SHP77 treated with DMSO at 0.1 percent for 48 hours (cell line): ENCODE measurements around the gene ANOS1.

Experiments used
- DNase-seq: peaks from one replicate; lab custom pipeline; 2025; lab: John Stamatoyannopoulos, UW

Gene ANOS1

DNA sequence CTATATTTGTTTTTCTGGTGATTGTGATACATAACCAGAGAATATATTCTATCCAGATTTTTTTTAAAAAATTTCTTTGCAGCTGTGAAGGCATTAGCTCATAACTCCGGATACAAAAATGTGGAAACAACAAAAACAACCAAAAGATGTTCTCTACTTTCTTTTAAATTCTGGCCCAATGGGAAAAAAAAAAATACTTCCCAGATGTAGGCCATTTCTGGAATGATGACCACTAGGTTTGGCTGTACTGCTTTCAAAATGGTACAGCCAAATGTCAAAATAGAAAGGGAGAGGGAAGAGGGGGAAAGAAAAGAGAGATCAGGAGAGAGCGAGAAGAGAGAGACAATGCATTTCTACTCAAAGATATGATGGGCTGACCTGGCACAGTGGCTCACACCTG, 14.6 kb downstream of the ANOS1 start:
- no peak for DNase-seq

DNA sequence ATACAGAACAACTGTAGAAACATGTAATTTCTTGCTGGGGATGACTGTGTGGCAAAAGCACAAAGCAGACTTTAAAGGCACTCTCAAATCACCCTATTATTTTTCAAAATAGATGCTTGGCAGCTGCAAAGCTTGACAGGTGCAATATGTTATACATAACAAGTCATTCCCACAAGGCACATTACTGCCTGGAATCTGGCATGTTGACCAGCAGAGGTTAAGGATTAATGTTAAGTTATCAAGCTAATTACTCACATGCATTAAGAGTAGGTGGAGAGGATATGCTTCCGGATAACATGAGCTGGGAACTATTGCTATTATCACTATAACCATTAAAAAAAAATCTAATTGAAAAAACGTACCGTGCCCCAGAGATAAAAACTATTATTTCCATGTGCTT, 17.8 kb downstream of the ANOS1 start:
- DNase-seq, result no peak

DNA sequence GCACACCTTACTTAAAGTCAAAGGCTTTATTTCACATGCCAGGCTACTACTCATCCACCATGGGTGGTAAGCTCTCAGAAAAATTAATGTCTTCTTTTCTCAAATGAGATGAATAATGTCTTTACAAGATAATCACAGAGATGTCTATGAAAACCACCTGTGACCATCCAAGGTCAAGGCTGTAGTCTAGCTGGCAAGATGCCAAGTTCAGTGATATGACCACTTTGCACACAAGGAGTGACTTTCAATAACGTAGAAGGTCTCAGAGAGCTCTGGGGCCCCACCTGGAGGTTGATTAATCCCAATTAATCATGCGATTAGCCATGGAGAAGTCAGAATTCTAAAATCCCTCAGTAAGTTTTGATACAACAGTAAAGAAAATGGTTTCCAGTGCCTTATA, 20.5 kb downstream of the ANOS1 start:
- DNase-seq, result no peak

DNA sequence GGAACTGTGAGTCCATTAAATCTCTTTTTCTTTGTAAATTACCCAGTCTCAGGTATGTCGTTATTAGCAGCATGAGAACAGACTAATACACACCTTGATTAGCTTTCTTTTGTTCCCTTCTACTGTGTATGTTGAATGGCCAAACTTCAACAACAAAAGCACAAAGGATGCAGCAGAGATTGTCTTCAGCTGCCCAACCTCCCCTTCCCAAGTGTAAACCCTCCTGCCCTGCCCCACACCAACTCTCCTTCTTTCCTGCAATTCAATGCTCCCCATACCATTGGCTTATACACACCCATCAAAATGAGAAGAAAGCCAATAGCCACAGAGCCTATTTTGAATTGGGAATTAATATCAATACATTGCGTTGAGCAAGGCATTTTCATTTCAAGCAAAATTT, 27.8 kb downstream of the ANOS1 start:
- DNase-seq, result no peak

DNA sequence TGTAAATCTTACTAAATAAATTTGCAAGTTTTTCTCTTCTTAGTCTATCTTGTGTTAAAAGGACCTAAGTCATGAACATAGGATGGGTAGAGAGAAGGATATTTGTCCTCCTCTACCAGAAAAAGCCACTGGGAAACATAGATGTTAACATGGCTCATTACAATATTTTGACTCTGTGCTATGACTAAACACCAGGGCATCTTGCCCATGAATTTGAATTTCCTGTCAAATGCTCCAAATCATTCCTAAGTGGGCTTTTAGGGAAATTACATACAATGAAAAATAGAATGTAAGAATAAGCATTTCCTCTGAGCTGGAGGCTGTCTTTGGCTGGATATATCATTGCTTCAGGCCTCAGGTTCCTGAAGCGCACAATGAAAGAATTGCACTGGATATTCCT, 39.1 kb downstream of the ANOS1 start:
- DNase-seq, result no peak

DNA sequence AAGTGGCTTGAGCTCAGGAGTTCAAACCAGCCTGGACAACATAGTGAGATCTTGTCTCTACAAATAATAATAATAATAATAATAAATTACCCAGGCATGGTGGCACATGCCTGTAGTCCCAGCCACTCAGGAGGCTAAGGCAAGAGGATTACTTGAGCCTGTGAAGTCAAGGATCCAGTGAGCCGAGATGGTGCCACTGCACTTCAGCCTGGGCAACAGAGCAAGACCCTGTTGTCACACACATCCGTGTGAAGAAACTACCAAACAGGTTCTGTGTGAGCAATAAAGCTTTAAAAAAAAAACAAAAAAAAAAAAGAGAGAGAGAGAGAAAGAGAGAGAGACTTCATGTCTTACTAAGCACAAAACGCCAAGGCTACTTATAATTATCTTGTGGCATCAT, 42.5 kb downstream of the ANOS1 start:
- DNase-seq, result no peak

DNA sequence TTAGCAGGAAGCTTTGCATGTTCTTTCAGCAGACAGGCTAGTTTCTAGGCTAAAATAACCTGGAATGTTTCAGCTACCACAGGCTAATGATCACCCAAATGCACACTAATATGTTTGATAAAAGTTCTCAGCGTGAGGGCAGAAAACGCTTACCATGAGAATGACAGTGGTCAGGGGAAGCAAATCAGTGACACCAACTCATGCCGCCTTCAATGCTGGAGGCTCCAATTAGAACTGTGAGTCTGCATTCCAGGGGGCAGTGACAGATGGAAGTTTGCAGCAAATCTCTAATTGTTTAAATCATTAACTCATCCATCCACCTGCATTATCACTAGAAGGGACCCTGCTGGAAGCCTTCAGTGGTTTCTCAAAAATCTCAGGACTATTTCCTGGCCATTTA, 43.2 kb downstream of the ANOS1 start:
- no peak for DNase-seq

DNA sequence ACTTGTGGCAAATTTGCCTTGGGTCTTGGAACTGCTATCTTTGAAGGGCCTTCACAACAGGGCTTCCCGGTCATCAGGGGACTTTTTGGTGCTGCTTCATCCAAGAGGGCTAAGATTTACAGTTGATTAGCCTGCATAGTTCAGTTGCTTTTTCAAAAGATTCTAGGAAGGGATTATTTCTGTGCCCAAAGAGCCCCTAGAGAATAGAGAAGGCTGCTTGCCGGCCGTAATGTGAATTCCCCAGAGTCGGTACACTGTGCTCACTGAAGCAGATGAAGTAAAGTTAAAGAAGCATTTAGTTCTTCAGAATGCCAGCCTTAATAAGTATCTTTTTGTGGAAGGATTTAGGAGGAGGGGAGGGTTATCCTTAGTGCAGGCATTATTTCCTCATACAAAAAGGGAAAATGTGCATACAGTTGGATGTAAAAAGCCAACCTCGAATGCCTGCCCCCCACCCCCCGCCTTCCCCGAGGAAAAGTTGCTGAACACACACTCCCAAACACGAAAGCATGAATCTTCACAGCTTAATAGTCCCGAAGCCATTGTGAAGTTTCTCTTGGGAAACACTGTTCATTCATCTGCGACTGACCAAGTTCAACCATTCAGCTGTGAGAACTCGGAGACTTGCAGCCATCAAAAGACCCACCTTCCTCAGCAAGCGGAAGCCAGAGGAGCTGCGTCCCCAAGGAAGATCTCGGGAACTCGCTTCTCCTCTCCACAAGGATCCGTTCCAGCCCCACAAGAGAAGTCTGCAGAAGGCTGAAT, 47.6 kb downstream of the ANOS1 start:
- DNase-seq, result no peak

DNA sequence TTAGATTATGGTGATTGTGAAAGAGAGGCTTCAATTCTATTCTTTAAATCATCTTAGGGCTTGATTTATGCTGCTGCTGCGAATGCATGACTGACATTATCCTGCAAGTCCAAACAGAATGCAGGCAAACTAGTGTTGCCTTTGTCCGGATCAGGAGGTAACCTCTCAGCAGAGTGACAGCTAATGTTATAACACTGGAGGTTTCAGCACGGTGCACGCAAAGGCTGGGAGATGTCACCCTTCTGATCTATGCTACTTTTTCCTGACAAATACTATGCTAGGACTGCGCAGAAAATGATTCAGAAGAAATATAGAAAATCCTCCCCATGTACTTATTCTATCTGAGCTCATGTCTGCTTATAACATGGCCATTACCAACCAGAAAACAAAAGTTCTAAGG, 48.2 kb downstream of the ANOS1 start:
- DNase-seq, result no peak

DNA sequence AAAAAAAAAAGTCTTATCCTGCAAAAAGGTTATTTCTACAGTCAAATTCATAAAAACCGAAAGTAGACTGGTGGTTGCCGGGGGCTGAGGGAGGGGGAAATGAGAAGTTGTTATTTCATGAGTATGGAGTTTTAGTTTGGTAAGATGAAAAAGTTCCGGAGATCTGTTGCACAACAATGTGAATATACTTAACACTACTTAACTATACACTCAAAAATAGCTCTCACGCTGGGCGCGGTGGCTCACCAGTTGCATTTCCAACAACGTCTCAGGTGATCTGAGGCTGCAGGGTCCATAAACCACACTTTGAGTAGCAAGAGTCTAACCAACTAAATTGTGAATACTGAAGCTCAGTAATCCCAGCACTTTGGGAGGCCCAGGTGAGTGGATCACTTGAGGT, 52.4 kb downstream of the ANOS1 start:
- DNase-seq, result no peak

DNA sequence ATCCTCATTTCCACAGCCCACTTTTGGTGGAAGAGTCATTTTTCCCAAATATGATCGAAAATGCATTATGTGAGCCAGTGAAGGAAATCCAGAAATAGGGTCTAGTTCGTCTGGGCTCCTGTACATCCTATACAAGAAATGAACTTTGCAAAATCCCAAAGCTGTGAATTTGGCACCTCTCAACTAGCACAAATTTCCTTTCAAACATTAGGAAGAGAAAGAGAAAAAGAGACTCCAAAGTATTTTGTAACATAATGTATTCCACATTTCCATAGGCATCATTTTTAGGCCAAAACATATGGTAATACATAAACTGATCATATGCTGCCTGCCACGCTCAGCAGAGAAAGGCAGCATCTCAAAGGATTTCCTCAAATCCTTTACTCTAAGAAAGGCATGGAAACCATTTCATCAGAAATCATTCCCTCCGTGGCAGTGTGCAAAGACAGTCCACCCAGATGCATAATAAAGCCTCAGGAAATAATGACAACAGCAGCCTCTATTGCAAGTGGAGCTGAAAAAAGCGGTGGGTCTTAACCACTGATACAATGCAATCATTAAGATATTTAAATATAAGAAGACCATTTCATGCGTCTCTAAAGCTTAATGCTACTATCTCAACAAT, 56.8 kb downstream of the ANOS1 start:
- no peak for DNase-seq

DNA sequence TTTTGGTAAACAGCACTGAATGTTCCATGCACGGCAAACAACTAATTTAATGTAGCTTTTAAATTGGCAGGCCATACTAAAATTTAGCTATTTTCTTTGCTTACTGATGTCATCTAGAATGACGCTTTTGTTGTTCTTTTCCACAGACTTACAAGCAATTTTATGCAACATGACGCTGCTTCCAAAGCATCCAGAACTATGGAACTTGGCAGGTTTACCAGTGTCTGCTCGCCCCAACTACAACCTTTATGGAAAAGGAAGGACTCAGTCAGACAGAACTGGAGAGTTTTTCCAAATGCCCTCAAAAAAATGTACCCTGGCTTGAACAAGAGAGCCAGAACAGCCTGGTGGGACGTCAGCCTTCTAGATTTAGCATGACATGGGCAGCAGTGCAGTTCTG, 58.7 kb downstream of the ANOS1 start:
- no peak for DNase-seq

DNA sequence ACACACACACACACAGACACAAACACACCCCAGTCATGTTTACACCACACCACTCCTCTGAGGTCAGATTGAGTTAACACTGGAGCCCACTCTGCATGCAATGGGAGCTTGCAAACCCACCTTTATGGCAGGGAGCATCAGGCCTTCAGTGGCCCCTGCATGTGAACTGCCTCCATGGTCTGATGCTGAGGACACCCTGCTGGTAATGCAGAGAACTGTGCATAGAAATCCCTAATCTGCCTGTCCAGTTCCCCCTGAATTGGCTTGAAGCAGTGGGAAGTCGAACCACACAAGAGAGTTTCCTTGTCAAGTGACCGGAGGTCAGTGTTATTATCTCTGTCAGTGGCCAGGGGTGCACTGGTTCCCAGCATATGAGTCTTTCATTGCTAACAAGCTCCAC, 59.8 kb downstream of the ANOS1 start:
- DNase-seq, result no peak

DNA sequence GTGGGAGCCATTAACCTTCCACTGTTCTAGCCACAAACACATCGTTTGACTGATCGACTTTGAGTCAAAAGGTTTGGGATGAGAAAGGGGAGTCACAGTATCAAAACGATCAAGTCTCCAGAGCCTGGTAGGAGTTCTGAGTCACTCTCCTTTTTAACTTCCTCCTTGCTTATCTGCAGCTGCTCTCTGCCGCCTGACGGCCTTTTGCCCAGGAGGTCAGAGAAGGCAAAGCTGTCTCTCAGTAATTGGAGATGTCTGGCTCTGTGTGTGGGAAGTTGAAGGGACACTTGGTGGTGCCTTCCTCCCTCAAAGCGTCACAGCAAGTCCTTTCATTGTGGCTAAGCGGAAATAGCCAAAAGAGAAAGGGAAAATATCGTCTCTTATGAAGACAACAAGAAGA, 63.1 kb downstream of the ANOS1 start:
- no peak for DNase-seq

DNA sequence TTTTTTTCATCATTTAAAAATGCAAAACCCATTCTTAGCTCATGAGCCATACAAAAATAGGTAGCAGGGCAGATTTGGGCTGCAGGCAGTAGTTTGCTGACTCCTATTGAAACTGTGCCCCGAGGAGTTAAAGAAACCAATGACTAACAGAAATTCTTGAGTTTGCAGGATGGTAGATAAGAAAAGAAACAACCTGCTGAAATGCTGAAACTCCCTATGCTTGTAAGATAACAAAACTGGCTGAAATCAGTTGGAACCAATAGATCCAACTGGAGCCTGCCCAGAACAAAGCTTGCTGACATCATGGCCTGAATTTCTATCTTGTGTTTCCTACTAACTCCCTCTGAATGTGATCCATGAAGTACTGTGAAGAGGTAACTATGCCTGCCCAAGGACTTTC, 68.6 kb downstream of the ANOS1 start:
- DNase-seq, result no peak

DNA sequence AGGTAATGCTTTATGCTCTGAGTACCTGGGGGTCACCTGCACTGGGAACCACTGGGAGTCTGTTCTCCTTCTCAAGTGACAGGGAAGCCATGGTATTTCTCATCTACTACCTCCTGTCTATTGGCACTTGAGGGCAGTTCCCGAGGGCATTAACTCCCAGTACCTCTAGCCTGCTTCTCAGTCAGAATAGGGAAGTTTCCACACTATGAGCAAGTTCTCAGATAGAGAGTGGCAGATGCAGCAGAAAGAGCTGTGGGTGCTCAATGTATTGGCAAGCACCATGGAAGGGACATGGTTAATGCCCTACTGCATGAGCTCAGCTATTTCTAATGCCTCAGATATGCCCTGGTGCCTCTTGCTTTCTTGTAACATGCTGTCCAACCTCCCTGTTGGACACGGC, 74.1 kb downstream of the ANOS1 start:
- no peak for DNase-seq

DNA sequence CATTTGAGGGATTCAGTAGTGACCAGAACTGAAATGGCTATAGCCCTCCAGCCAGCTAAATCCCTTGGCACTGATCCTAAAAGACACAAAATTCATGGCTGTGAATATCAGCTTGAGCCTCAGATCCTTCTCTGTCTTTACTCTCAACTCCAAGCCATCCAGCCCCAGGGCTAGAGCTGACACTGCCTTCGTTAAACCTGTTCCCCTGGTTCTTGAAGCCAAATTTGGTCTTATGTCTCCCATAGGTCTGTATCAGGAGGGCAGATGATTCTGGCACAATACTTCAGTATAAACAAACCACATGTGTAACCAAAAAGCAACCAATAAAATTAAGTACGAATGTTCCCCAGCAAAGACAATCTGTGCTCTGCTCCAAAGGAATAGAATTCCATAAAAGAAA, 78.0 kb downstream of the ANOS1 start:
- no peak for DNase-seq

DNA sequence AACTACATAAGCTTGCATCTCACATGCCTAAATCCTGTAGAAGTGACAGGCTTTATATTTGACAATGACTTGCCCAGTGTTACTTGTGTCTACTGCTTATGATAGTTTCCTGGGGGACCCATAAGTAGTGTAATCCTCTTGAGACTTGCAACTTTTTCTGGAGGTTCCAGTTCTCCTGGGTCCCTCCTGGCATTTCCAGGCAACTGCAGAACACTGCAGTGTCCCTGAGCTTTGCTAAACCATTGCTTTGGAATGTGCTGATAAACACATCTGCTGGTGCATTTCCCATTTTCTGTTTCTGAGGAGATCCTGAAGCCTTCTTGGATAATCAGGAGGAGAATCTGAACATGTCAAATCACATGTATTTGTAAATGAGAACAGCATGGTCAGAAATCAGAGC, 82.0 kb downstream of the ANOS1 start:
- no peak for DNase-seq

DNA sequence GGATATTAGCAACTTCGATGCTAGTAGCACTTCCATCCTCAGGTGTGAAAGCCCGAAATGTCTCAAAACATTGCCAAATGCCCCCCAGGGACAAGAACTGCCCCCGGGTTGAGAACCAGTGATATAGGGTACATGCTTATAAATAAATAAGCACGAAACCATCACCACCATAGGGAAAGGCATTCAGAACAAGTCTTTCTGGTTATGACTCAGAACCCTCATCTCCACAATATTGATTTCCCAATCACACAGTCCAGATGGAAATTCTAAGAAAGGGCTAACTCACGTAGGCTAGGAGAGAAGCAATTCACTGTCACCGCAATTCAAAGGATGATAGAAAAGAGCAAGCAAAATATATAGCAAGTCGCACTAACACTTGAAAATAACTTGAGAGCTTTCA, 84.8 kb downstream of the ANOS1 start:
- DNase-seq, result no peak

DNA sequence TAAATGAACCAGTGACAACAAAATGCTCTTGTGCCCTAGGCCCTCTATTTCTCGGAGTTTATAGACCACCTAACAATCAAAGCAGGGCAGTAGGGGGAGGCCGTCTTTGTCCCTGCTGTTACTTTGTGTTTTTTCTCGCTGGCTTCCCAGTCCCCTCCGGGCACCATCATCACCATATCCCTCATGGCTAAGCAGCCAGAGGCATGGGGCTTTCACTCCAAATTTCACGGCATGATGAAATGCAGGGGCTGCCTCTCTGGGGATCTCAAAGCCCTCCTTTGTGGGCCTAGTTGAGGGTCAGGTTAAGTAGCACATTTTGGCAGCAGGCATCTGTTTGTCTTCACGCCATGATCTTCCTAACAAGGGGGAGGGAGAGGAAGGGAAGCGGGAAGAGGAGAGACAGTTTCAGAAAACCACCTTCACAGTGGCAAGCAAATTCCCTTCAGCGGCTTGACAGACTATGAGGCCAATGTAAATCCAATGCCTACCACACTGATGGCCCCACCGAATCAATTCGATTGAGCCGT, 91.9 kb downstream of the ANOS1 start:
- no peak for DNase-seq

DNA sequence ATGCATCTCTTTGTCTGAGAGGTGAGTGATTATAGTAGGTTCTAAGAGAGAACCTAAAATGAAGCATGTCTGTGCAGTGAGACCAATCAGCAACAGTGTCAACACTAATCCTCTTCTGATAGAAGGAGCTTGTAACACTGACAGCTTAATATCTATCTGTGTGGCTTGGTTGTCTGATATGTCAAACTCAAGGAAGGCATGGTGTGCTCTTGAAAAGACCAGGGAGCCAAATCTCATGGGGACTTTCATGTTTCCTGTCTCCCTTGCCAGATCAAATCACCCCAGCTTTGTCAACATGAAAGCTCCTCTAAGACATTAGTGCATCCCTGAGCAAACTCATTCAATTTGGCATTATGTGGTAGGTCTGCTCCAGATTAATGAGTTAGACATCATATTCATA, 95.4 kb downstream of the ANOS1 start:
- DNase-seq, result no peak

DNA sequence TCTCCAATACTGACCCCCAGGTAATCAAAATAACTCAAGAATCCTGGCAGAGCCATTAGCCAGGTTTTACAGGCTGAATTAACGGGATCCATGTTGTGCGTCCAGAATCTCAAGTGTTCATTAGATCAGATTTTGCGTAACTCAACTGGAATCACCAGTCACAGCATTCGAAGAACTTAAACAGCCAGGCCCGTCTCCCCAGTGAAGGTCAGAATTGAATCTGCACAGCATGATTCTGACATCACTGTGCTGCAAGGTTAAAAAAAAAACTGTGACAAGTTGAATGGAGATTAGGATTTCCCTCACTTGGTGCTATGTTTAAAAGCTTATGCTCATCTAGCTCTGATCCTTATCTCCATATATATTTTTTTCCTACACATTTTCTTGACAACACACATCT, 96.1 kb downstream of the ANOS1 start:
- DNase-seq, result no peak

DNA sequence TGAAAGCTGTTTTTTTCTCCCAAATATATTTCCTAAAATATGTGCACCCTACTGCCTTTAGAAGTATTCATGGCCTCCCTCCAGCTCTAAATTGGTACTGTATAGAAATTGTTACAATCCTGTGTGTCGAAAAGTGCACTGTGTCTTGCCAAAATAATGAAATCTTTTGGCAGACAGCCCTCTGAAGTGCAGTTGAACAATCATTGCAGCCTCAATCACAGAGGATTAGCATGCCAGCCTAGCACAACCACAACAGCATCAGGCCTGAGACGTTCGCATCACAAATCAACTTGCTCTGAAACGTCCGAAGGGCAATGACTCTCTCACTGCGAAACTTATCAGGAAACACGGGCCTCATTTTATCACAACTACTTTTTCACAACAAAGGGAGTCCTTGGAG, 99.0 kb downstream of the ANOS1 start:
- DNase-seq, result no peak

DNA sequence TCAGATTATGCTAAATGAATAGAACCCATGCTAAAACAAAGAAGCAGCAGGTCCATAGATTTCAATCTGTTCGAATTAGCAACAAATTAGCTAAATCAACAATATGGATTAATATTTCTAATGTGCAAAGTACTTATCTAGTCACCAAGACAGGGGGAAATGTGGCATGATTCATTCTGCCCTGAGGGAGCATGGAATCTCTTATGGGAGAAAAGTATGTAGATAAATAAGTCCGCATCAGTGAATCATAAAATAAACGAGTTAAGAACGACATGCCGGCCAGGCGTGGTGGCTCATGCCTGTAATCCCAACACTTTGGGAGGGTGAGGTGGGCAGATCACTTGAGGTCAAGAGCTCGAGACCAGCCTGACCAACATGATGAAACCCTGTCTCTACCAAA, 102.1 kb downstream of the ANOS1 start:
- no peak for DNase-seq
